ENCODE measurements around the gene YIPF5.

Gene YIPF5

GRCh38 chr5:144173766-144174165 is 3.3 kb upstream of the YIPF5 start:
- no peak for DNase-seq

- no peak for DNase-seq
Observed at GRCh38 chr5:144169904-144170275, 569 bp downstream of the YIPF5 start.

- DNase-seq: no peak
Observed at GRCh38 chr5:144167998-144168397, 2.5 kb downstream of the YIPF5 start.

- DNase-seq: no peak
Observed at GRCh38 chr5:144166696-144167095, 3.8 kb downstream of the YIPF5 start.

GRCh38 chr5:144162686-144163085 is 7.8 kb downstream of the YIPF5 start:
- no peak for DNase-seq

- no peak for DNase-seq
Observed at GRCh38 chr5:144156767-144157171, 13.7 kb downstream of the YIPF5 start.

- no peak for DNase-seq
Observed at GRCh38 chr5:144151026-144151425, 19.4 kb downstream of the YIPF5 start.

GRCh38 chr5:144144956-144145751 is 25.3 kb downstream of the YIPF5 start:
- DNase-seq: no peak

- DNase-seq: no peak
Observed at GRCh38 chr5:144143625-144144024, 26.8 kb downstream of the YIPF5 start.

GRCh38 chr5:144142824-144143162 is 27.7 kb downstream of the YIPF5 start:
- no peak for DNase-seq

- no peak for DNase-seq
Observed at GRCh38 chr5:144142139-144142823, 28.2 kb downstream of the YIPF5 start.

GRCh38 chr5:144141585-144141984 is 28.9 kb downstream of the YIPF5 start:
- DNase-seq: no peak

GRCh38 chr5:144139586-144139985 is 30.9 kb downstream of the YIPF5 start:
- DNase-seq: no peak

GRCh38 chr5:144135113-144135762 is 35.2 kb downstream of the YIPF5 start:
- DNase-seq: no peak

GRCh38 chr5:144134194-144134826 is 36.1 kb downstream of the YIPF5 start:
- no peak for DNase-seq

GRCh38 chr5:144133050-144133633 is 37.3 kb downstream of the YIPF5 start:
- no peak for DNase-seq

GRCh38 chr5:144131261-144131660 is 39.2 kb downstream of the YIPF5 start:
- no peak for DNase-seq

GRCh38 chr5:144130306-144130705 is 40.2 kb downstream of the YIPF5 start:
- no peak for DNase-seq

GRCh38 chr5:144128844-144129243 is 41.6 kb downstream of the YIPF5 start:
- no peak for DNase-seq

GRCh38 chr5:144126707-144127106 is 43.8 kb downstream of the YIPF5 start:
- DNase-seq: no peak

- DNase-seq: no peak
Observed at GRCh38 chr5:144125163-144125726, 45.2 kb downstream of the YIPF5 start.

- DNase-seq: no peak
Observed at GRCh38 chr5:144122641-144123040, 47.8 kb downstream of the YIPF5 start.

GRCh38 chr5:144122081-144122480 is 48.4 kb downstream of the YIPF5 start:
- DNase-seq: no peak
